Stimulated activated CD4-positive, alpha-beta T cell treated with anti-CD3 and anti-CD28 coated beads, Interleukin-1b, Interleukin-23, amount 100 ng/mL, for 48 hours (primary cell): ENCODE measurements around the gene PRR7.
A peak's percentile ranks its signal among the peaks of the same experiment; 100 is the strongest.

ENCODE experiments used
- DNase-seq: peaks from one replicate; pipeline ENCODE4 v3.0.0-alpha.2; 2020

PRR7 gene

DNA sequence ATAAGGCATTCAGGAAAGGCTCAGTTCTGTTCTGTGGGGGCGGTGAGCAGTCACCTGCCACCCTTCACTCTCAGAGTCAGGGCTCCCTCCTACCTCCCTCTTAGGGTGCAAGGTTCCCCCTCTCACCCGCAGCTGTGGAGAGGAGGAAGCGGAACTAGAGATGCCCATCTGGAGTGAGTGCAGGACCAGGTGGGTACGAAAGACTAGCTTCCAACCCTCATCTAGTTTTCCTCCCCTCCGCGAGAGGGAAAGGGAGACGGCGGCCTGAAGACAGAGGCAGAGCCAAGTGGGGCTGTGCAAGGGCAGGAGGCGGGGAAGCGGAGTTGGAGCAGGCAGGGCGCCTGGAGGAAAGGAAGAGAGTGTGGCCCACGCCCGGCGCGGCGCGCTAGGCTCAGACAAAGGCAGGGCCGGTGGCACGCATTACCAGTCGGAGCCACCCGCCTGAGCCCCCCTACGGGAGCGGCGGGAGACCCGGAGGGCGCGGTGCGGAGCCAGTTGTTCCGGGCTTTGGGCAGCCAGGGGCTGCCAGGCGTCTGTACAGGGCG is 7.3 kb downstream of the PRR7 start:
- no peak for DNase-seq

DNA sequence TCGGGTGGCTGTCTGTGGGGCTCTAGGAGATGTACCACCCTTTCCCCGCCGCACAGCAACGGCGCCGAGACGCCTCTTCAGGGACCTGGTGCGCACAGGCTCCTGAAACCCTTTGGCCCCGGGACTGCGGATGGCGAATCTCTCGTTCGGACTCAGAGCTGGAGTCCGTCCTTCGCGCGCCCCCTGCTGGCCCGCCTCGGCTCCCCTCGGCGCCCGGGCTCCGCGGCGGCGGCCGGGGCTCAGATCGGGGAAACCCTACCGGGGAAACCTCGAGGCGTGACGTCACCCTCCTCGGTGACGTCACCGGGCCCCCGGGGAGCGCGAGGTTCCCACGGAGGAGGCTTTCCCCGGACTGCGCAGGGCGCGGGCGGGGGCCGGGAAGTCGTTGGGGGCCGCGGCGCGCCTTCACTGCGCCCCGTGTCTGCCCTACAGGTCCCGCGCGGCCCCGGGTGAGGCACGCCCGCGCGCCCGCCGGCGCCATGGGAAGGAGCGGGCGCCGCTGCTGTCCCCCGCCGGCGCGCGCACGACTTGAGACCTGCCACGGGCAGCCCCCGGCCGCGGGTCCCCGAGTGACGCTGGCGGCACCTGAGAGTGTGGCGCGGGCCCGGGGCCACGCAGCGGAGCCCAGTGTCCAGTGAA is 7.9 kb downstream of the PRR7 start:
- peak; percentile 90 for DNase-seq

DNA sequence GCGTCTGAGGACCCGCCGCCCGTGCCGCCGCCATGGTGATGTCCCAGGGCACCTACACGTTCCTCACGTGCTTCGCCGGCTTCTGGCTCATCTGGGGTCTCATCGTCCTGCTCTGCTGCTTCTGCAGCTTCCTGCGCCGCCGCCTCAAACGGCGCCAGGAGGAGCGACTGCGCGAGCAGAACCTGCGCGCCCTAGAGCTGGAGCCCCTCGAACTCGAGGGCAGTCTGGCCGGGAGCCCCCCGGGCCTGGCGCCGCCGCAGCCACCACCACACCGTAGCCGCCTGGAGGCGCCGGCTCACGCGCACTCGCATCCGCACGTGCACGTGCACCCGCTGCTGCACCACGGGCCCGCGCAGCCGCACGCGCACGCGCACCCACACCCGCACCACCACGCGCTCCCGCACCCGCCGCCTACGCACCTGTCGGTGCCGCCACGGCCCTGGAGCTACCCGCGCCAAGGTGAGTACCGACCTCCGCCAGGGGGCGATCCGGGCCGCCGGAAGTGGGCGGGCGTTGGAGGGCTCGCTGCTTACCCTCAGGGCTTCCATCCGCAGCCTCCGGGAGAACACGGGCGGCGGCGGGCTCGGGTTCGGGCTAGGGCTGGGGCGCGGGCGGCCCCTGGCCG is 8.5 kb downstream of the PRR7 start:
- DNase-seq: peak; percentile 93

DNA sequence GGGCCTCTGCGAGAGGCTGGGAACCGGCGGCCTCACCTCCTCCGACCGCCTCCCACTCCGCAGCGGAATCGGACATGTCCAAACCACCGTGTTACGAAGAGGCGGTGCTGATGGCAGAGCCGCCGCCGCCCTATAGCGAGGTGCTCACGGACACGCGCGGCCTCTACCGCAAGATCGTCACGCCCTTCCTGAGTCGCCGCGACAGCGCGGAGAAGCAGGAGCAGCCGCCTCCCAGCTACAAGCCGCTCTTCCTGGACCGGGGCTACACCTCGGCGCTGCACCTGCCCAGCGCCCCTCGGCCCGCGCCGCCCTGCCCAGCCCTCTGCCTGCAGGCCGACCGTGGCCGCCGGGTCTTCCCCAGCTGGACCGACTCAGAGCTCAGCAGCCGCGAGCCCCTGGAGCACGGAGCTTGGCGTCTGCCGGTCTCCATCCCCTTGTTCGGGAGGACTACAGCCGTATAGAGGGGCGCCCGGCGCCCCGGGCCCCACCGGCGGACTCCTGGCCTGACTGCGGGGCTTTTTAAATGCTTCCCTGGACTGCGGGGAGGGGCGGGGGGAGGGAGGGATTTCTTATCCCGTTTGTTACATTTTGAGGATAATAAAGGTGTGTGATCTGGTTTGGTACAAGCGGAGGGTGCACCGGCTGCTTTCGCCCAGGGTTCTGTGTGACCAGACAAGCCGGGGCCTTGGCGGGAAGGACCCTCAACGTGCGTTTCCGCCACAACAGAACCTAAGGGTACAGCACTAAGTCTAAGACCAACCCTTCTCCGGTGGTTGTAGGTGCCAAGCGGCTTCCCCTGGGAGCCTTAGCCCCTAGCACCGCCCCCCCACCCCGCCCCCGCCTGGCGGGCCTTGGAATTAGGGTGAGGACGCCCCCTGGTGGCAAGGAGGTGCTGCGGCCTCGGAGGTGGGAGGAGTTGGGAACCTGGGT is 9.3 kb downstream of the PRR7 start:
- peak; percentile 95 for DNase-seq

DNA sequence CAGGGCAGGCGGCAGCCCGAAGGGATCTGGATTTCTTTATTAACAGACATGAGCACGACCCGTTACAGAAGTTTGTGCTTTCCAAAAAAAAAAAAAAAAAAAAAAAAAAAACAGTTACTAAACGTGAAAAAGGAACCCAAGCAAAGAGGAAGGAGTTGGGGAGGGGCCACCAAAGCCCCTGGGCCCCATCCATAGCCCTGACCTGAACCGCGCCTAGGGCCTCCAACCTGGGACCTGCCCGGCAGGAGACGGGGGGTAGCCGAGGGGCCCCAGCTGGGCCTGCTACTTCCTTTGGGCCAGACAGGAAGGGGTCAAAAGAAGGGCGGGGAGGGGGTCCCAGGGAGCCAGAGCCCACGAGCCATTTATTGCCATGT is 10.0 kb downstream of the PRR7 start:
- no peak for DNase-seq

DNA sequence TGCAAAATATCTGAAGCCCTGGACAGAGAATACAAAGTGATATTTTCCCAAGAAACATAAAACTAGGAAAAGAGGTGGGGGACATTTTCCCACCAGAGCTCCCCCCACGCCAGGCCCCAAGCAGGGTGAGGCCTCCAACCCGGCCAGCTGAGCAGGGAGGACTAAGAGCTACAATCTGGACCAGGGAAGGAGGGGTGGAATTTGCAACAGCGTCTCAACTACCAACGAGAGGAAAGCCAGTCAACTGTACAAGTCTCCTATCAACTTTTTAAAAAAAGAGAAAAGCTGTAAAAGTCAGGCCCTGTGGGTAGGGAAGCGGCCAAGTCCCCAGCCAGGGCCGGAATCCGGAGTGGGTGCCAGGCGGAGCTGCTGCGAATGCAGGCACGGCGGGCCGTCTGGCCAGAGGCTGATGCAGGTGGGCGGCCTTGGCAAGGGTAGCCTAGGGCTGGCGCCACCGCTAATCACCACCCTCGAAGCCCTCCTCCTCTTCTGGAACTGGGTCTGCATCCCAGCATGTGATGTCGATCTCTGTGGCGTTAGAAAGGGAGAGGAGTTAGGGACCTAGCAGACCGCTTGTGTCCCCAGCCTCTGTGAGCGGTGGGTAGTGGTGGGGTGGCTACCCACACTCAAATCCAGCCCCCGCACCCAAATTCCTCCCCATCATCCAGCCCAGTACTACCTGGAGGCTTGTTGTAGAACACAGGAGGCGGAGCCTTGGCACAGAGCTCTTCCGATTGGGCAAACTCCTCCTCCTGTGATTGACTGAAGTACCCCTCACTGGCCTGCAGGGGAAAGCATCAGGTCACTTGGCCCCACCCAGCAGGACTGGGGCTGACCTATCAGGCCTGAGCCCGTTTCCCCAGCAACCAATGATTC is 10.6 kb downstream of the PRR7 start:
- DNase-seq: peak; percentile 80

DNA sequence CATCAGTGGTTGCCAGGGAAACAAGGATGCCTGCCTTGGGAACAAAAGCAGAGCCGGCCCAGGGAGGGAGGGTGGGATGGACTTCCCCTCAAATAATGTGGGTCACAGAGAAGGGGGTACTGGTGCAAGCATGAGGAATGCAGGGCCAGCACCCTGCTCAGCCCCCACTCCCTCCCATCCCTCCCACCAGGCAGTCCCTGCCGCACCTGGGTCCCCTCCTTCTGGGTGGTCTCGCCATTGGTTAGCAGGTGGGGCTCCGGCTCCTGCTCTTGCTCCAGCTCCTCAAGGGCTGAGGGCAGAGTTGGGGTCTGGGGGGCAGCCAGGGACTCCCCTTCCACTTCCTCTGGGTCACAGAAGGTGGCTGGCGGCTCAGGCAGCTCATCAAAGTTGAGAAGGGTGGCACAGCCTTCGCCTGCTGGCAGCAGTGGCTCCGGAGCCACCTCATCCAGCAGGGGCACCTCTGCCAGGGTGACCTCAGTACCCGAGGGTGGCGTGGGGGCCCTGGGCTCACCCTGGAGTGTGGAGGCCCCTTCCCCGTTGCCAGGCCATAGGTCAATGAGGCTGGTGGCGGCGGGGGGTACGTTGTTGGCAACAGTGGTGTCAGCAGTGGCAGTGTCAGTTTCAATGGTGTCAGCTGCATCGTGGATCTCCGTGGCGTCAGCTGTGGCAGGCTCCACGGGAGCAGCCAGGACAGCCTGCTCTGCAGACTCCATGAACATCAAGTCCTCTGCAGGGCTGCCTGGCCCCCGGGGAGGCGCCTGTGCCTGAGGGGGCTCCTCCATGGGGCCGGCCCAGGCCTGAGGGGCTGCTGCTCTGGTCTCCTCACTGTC is 11.5 kb downstream of the PRR7 start:
- no peak for DNase-seq

DNA sequence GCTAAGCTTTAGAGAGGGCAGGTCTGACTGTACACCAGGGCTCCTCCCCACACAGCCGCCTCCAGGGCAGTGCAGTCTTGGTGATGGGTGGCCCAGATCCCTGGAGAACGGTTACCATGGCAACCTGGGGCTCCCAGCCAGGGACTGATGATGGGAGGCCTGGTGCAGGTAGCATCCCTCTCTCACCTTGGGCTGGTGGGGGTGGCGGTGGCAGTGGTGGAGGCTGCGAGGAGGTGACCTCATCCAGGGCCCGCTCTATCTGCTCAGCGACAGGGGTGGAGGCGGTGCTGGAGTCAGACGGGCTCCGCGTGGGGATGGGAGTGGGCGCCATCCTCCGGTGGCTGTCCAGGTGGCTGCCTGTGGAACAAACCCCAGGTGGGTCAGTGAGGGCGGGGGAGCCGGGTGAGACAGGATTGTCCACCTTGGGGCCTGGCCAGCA is 12.3 kb downstream of the PRR7 start:
- DNase-seq: no peak

DNA sequence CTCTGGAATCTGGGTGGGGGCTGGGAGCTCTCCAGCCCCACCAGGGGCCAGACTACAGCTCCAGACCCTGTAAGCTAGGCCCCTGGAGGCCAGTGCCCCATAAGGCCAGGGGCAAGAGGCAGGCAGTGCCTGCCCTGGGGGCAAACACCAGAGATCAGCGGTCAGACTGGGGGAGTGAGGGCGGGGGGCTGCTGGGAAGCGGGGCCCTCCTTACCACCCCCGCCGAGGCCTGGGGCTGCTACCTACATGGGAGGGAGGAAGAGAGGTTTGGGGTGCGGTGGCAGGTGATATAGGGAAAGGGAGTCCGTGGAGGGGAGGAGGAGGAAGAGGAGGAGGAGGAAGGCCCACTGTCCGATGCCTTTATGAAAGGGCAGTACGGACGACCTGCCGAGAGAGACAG is 12.7 kb downstream of the PRR7 start:
- no peak for DNase-seq

DNA sequence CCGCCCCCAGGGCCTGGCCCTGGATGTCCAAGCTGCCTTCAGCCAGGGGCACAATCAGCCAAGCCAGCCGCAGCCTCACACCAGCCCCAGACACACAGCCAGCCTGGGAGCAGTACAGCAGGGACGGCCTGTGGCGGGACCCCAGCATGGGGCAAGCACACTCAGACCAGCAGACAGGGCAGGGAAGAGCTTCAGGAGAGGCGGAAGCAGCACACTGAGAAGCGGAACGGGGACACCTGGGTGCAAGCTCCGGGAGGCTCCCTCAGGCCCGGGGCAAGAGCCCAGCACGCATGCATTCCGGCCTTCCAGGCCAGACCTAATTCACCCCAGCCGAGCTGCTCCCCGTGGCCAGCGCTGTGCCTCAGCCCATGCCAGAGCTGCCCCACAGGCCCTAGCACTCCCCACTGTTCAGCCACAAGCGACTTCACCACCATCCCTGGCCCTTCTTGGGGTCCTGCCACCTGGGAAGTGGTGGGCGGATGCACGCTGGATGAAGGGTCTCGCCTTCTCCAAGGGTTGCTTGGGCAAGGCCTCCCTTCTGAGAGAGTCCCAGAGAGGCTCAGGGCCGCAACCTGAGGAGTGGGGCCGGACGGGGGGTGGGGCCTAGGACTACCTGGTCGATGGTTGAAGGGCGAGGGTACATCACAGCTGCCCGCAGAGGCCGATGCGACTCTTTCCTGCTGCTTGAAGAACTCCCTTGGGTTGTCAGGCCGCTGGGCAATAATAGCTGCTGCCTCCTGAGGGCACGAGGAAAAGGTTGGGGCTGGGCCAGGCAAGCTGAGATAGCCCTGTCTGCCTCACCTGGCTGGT is 13.4 kb downstream of the PRR7 start:
- no peak for DNase-seq

DNA sequence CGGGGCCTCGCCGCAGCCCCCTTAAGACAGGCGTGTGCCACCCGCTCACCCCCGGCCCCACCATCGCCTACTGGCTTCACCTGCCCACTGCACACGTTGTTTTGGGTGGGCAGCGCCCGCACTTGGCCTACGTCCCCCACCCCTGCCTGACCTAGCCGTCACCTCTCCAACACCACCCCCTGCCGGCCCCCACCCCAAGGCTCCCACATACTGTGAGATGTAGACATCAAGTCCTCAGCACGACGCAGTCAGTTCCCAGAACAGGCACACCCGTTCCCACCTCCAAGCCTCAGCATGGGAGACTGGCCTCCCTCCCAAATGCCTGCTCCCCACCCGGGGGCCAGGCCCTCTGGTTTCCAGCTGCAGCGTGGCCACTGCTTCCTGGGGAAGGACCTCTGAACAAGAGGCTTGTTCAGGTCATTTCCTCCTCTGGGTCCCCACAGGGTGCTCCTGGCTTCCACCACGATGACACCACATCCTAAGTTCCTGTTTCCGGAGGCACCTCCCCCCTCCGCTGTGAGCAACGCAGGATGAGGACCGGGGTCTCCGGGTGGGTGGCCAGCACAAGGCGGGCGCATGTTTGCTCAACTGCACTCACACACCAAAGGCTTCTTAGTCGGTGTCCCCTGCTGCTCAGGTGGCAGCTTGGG is 15.5 kb downstream of the PRR7 start:
- no peak for DNase-seq

DNA sequence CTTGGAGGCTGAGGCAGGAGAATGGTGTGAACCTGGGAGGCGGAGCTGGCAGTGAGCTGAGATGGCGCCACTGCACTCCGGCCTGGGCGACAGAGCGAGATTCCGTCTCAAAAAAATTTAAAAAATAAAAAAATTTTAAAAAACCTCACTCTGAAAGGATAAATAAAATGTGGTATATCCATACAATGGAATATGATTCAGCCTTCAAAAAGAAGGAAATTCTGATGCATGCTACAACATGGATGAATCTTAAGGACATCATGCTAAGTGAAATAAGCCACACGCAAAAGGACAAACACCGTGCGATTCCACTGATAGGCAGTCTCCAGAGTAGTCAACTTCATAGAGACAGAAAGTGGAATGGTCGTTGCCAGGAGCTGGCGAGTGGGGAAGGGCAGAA is 18.4 kb downstream of the PRR7 start:
- DNase-seq: no peak

DNA sequence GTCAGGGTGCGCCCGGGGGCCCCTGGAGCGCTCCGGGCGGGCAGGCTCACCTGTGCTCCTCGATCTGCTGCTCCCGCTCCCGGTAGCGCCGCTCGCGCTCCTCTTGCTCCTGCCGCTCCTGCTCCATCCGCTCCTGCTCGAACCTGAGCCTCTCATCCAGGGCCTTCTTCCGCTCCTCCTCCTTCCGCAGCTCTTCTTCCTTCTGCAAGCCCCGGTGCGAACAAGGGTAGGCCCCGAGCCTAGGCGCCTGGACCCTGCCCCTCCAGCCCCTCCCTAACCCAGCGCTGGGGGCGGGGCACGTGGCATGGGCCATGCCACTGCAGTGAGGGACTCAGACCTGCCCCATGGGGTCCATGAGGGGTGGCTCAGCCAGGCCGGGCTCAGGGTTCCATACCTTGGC is 20.2 kb downstream of the PRR7 start:
- no peak for DNase-seq

DNA sequence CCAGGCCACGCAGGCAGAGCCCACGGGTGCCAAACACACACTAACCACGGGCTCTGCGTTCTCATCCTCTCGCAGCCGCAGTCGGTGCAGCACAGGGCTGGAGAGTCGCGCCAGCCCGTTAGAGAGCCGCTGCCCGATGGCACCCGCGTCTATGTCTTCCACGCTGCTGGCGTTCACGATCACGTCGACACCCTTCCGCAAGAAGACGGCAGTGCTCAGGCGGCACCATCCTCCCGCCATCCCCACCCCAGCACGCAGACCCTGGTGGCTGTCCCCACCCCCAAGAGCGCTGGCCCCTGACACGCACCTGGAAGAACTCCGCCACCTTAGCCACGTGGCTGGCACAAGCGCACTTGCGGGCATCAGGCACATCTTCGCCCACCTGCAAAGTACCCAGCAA is 20.8 kb downstream of the PRR7 start:
- DNase-seq: no peak

DNA sequence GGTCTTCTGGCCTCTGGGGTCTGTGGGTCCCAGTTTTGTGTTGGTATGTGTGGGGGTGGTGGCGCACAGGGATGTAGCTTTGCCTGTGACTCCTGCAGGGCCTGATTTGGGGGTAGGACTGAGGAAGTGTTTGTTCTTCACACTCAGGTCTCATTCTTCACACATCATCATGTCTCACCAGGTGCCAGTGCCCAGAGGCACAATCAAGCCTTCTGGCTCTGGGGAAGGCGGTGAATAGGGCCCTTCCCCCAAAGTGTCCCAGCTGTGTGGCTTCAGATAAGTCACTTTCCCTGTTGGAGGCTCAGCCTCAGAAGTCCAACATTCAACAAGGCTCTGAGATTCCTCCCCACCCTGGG is 21.7 kb downstream of the PRR7 start:
- DNase-seq: no peak

DNA sequence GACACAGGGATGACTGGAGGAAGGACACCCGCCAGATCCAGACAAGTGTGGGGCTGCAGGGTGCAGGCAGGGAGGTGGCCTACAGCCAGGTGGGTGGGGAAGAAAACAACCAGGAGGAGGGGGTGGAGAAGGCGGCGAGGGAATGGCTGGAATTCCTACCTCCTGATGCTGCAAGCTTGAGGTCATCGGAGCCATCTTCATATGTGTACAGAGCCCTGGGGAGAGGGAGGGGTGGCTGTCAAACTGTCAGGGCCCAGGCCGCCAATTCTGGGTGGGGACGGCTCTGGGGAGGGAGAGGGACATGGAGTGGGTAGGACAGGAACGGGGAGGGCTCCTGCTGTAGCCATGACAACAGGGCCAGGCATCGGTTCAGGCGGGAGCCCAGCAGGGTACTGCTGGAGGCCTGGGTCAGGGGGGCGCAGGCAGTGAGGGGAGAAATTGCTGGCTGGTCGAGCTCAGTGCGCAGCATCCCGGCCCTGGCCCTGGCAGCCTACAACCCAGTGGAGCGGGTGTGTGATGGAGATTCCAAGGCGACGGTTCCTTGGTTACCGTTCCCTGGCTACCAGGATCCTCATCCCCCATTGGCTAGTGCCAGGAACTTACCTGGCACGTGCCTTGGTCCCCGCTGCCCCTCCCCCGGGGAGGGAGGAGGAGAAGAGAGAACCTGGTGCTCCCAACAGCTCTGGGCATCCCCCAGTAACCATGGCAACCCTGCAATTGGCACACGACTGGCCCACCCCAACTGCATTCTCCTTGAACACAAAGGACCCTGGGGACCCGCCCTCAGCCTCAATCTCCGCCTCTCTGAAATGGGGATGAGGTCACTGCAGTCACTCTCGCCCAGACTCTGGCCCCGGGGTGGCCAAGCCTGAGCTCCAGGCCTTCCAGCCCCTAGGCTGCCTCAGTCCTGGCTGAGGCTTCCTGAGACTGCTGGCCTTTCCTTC is 22.3 kb downstream of the PRR7 start:
- no peak for DNase-seq

DNA sequence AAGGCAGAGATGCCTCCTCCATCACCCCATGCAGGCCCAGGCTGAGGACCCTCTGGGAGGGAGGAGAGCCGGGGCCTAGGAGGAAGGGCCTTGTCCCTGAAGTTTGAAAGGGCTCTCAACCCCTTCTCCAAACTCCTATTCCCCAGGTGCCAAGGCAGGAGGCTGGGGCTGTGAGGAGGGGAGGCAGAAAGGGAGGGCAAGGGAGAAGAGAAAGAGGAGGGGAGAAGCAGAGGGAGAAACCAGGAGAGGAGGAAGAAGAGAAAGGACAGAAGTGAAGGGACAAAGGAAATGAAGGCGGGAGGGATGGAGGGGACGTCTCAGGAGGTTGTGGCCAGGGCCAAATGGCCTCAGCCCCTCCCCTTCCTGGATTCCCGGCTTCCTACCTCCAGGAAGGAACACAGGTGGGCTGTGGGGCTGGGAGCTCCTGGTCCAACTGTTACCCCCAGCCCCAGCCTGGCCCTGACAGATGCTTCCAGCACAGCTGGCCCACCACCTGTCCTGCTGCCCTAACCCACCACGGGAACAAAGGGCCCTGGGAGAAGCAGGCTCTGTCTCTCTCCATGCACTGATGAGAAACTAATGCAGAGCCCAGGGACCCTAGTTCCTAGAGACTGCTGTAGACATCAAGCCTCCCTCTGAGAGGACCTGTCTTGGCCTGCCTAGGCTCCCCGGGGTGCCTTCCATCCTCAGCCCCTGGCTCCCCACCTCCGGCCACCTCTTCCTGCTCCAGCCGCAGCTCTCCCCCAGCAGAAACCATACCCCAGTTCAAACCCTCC is 23.3 kb downstream of the PRR7 start:
- DNase-seq: no peak

DNA sequence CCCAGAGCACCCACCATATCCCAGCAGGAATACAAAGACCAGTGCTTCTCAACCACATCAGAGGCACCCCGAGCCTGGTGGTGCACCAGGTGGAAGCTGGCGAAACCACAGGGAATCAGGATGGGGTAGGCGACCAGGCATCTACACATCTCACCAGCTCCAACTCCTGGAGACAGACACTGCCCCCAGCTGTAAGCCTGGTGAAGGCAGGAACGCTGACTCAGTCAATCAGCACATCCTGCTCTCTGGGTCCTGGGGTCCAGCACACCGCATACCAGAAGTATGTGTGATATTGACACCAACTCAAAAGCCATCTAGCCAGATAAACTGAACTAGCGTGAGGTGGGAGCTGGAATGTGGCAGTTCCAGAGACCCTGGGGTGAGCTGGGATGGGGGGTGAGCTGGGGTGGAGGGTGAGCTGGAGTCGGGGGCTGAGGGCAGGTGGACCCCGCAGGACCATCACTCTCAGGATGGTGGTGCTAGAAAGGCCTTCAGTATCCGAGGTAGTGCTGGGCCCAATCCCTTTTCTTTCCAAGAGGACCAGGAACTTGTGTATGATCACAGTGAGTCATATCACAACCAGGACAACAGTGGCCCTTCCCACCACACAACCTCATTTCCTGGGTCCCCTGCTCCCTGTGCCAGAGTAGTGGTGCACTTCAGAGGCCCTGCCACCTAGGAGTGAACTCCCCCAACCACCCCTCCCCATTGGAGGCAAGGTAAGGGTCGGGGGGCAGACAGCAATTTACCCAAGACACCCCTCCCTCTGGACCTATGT is 24.3 kb downstream of the PRR7 start:
- no peak for DNase-seq
